Measurements from ENCODE around the gene STPG2. TPM values are rescaled to one million over a fixed set of nuclear protein-coding genes. Genes with fewer than 3 reads are reported as not detected.

The STPG2 gene
- total RNA-seq, 2 donors from 2014 or later: not detected

DNA sequence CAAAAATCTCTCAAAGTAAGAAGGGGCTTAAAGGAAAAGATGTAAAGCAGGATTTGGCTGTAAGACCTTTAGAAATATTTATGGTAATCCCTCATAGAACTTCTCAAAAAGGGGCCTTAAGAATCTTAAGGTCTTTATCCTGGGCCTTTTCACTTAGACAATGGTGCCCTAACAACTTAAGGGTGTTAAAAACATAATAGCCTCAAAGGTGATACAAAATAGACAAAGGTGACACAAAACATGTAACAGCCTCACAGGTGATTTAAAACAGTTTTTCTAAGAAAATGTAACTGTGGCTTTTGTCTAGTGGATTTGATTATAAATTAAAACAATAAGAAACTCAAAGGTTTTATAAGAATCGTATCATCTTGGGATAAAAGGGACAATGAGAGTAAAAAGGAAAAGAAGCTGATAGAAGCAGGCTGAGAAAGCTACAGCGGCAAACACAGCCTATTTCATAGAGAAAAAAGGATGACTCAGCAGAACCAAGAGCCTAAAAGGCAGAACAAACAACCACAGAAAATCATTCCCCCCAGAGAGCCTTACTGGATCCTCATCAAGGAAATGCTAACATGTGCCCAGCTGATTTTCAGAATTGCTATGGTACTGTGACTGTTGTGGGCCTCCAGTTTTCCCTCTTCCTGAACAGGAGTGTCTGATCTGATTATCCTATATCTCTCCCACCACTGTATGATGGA, 164.3 kb downstream of the STPG2 start:
- H3K4me1 Mint-ChIP-seq (ENCODE audit: low read depth): no peaks in the 10 kb centered on the region
- H3K36me3 Mint-ChIP-seq (ENCODE audit: insufficient read depth in 2 of 2): no peaks in the 10 kb centered on the region
- no peak for DNase-seq
- no peaks in the 10 kb centered on the region for H3K27me3 Mint-ChIP-seq (ENCODE audit: low read depth)
- ATAC-seq (replicated peaks in 1 of 2): no peak
- peaks cover 0 to 5% of the 10 kb centered on the region in 2 donors for H3K9me3 Mint-ChIP-seq
- H3K27ac Mint-ChIP-seq: no peak overlapping the region
- no peak overlapping the region for H3K4me3 Mint-ChIP-seq

DNA sequence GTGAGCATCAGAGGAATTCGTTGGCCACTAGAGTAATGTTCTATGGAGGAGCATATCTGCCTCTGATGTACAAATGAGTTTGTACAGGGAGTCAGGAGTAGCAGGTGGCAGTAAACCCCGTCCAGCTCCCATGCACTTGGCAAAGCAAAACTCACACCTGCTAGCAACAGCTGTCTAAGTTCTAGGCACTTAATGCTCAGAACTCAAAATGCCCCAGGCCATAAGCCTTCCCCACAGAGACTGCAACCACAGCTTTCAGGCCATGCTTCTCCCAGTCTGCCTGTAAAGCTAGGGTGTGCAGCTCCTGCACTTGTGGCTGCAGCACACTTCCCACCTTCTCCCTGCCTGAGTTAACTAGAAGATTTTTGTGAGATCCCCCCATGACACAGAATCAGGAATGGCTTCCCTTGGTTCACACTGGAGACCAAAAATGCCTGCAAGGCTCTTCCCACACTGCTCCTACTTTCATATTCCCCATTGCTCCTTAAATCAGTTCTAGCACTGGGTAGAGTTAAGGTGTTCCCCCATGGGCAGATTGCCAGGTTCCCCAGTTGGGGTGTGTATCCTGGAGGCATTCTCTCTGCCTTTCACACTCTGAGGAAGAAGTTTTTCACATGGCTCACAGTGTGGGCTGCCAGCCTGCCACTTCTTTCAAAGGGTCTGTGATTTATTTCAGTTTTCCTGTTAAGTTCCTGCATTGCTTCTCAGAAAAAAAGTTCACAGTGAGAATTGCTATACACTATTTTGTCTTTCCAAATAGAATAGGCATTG, 189.9 kb downstream of the STPG2 start:
- Mint-ChIP-seq H3K9me3 (peaks cover under 1 to 3% of the 10 kb centered on the region in 2 donors), H3K4me1 (ENCODE audit: low read depth) (no peaks in the 10 kb centered on the region), H3K4me3 (no peak overlapping the region), H3K36me3 (ENCODE audit: insufficient read depth in 2 of 2) (no peaks in the 10 kb centered on the region), H3K27me3 (ENCODE audit: low read depth) (no peaks in the 10 kb centered on the region), H3K27ac (no peak overlapping the region)
- DNase-seq (no peak), ATAC-seq (replicated peaks in 1 of 2) (no peak)

GRCh38 chr4:97952763-97953162, 190.5 kb downstream of the STPG2 start:
- ATAC-seq (replicated peaks in 1 of 2) (no peak), DNase-seq (no peak)
- Mint-ChIP-seq H3K9me3 (peaks cover 3 to 4% of the 10 kb centered on the region in 2 donors), H3K4me1 (ENCODE audit: low read depth) (no peaks in the 10 kb centered on the region), H3K4me3 (no peak overlapping the region), H3K27ac (no peak overlapping the region), H3K27me3 (ENCODE audit: low read depth) (no peaks in the 10 kb centered on the region), H3K36me3 (ENCODE audit: insufficient read depth in 2 of 2) (no peaks in the 10 kb centered on the region)

GRCh38 chr4:97950836-97951235, 192.4 kb downstream of the STPG2 start:
- no peaks in the 10 kb centered on the region for H3K36me3 Mint-ChIP-seq (ENCODE audit: insufficient read depth in 2 of 2)
- ATAC-seq (replicated peaks in 1 of 2): no peak
- no peak overlapping the region for H3K27ac Mint-ChIP-seq
- H3K9me3 Mint-ChIP-seq: peaks cover 3 to 4% of the 10 kb centered on the region in 2 donors
- no peak for DNase-seq
- H3K4me1 Mint-ChIP-seq (ENCODE audit: low read depth): no peaks in the 10 kb centered on the region
- H3K27me3 Mint-ChIP-seq (ENCODE audit: low read depth): no peaks in the 10 kb centered on the region
- no peak overlapping the region for H3K4me3 Mint-ChIP-seq

DNA sequence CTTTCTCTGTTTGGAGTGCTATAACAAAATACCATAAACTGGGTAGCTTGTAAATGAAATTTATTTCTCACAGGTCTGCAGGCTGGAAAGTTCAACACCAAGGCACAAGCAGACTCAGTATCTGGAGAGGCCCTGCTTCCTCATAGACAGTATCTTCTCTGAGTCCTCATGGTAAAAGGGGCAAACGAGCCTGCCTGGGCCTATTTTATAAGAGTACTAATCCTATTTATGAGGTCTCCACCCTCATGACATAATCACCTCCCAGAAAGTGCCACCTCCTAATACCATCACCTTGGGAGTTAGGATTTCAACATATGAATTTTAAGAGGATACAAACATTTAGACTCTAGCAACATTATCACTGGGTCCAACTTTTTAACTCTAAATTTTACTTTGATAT, 200.3 kb downstream of the STPG2 start:
- Mint-ChIP-seq H3K27me3 (ENCODE audit: low read depth) (no peaks in the 10 kb centered on the region), H3K4me3 (no peak overlapping the region), H3K4me1 (ENCODE audit: low read depth) (no peaks in the 10 kb centered on the region), H3K36me3 (ENCODE audit: insufficient read depth in 2 of 2) (peaks cover 5 to 8% of the 10 kb centered on the region in 2 donors), H3K9me3 (peaks cover 6 to 7% of the 10 kb centered on the region in 2 donors), H3K27ac (no peak overlapping the region)
- ATAC-seq (replicated peaks in 1 of 2) (no peak), DNase-seq (no peak)

- Mint-ChIP-seq H3K4me1 (ENCODE audit: low read depth) (no peaks in the 10 kb centered on the region), H3K4me3 (no peak overlapping the region), H3K27ac (no peak overlapping the region), H3K9me3 (peaks cover 6 to 12% of the 10 kb centered on the region in 2 donors), H3K27me3 (ENCODE audit: low read depth) (no peaks in the 10 kb centered on the region), H3K36me3 (ENCODE audit: insufficient read depth in 2 of 2) (peaks cover 8% of the 10 kb centered on the region in 2 donors)
- DNase-seq (no peak), ATAC-seq (replicated peaks in 1 of 2) (no peak)
Measured at GRCh38 chr4:97942137-97942536, 201.1 kb downstream of the STPG2 start.

GRCh38 chr4:97938141-97938540, 205.1 kb downstream of the STPG2 start:
- Mint-ChIP-seq H3K9me3 (peaks cover 13 to 26% of the 10 kb centered on the region in 2 donors), H3K27ac (no peak overlapping the region), H3K27me3 (ENCODE audit: low read depth) (no peaks in the 10 kb centered on the region), H3K36me3 (ENCODE audit: insufficient read depth in 2 of 2) (peaks cover 10 to 12% of the 10 kb centered on the region in 2 donors), H3K4me1 (ENCODE audit: low read depth) (no peaks in the 10 kb centered on the region), H3K4me3 (no peak overlapping the region)
- no peak for DNase-seq
- no peak for ATAC-seq (replicated peaks in 1 of 2)

DNA sequence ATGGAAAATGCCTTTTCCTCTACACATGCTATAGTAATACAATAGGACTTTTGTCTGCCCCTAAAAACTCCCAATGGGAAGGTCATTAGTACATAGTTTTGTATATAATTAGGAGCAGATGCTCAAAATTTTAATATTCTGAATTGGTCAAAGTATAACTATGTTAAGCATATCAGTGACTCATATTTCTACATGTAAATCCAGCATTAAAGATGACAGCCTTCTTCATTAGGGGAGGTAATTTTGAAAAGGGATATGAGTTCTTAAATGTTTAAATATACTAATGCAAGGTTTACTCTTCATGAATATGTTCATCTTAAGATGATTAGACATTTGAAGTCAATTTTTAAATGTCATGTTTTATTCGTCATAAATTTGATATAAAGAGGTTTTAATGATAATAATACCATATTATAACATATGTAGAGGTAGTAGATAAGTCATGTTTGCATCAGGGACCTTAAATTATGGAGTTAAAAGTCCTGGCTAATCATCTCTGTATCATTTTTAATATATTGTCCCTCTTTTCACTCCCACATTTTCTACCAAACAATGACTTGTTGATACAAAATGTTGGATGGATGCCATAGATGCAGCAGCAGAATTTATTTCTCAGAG, 218.8 kb downstream of the STPG2 start:
- Mint-ChIP-seq H3K4me3 (no peak overlapping the region), H3K9me3 (peaks cover 1 to 9% of the 10 kb centered on the region in 2 donors), H3K27me3 (ENCODE audit: low read depth) (no peaks in the 10 kb centered on the region), H3K4me1 (ENCODE audit: low read depth) (no peaks in the 10 kb centered on the region), H3K36me3 (ENCODE audit: insufficient read depth in 2 of 2) (peaks cover 0 to 2% of the 10 kb centered on the region in 2 donors), H3K27ac (no peak overlapping the region)
- ATAC-seq (replicated peaks in 1 of 2): no peak
- DNase-seq: no peak

DNA sequence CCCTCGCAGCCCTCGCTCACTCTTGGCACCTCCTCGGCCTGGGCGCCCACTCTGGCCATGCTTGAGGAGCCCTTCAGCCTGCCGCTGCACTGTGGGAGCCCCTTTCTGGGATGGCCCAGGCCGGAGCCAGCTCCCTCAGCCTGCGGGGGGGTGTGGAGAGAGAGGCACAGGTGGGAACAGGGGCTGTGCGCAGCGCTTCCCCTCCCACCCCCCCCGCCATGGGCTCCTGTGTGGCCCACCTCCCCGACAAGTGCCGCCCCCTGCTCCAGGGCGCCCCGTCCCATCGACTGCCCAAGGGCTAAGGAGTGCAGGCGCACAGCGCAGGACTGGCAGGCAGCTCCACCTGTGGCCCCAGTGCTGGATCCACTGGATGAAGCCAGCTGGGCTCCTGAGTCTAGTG, 220.2 kb downstream of the STPG2 start:
- DNase-seq (no peak), ATAC-seq (replicated peaks in 1 of 2) (no peak)
- Mint-ChIP-seq H3K27ac (no peak overlapping the region), H3K4me3 (no peak overlapping the region), H3K27me3 (ENCODE audit: low read depth) (no peaks in the 10 kb centered on the region), H3K9me3 (peaks cover 1 to 9% of the 10 kb centered on the region in 2 donors), H3K4me1 (ENCODE audit: low read depth) (no peaks in the 10 kb centered on the region), H3K36me3 (ENCODE audit: insufficient read depth in 2 of 2) (peaks cover 0 to 2% of the 10 kb centered on the region in 2 donors)

DNA sequence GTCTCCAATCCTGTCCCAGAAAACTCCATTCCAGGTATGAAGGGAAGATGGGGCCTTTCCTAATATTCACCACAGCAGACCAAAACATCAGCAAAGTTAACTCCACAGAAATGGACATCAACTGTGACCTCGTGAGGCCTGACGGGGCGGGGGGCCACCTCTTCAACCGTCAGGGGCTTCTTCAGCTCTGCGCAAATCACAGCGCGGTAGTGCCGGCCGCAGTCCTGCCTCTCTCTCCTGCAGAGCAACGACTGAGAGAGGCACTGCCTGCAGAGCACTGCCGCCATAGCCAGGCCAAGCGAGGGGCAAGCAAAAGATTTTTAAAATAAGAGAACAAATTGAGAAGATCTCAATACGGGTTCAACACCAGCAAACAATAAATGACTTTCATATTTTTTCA, 226.2 kb downstream of the STPG2 start:
- Mint-ChIP-seq H3K4me3 (no peak overlapping the region), H3K9me3 (peaks cover 0 to 6% of the 10 kb centered on the region in 2 donors), H3K4me1 (ENCODE audit: low read depth) (no peaks in the 10 kb centered on the region), H3K27ac (no peak overlapping the region), H3K27me3 (ENCODE audit: low read depth) (no peaks in the 10 kb centered on the region), H3K36me3 (ENCODE audit: insufficient read depth in 2 of 2) (no peaks in the 10 kb centered on the region)
- no peak for DNase-seq
- ATAC-seq (replicated peaks in 1 of 2): no peak

DNA sequence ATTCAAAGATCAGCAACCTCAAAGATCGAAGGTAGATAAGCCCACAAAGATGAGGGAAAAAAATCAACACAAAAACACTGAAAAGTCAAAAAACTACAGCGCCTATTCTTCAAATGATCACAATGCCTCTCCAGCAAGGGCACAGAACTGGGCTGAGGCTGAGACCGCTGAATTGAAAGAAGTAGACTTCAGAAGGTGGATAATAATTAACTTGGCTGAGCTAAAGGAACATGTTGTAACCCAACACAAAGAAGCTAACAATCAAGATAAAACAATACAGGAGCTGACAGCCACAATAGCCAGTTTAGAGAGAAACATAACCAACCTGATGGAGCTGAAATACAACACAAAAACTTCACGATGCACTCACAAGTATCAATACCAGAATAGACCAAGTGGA, 231.1 kb downstream of the STPG2 start:
- Mint-ChIP-seq H3K9me3 (peaks cover 0 to 6% of the 10 kb centered on the region in 2 donors), H3K27me3 (ENCODE audit: low read depth) (no peaks in the 10 kb centered on the region), H3K4me1 (ENCODE audit: low read depth) (no peaks in the 10 kb centered on the region), H3K36me3 (ENCODE audit: insufficient read depth in 2 of 2) (peaks cover 0 to 3% of the 10 kb centered on the region in 2 donors), H3K27ac (no peak overlapping the region), H3K4me3 (no peak overlapping the region)
- no peak for DNase-seq
- no peak for ATAC-seq (replicated peaks in 1 of 2)

- no peak for DNase-seq
- Mint-ChIP-seq H3K4me1 (ENCODE audit: low read depth) (no peaks in the 10 kb centered on the region), H3K9me3 (peaks cover 0 to 6% of the 10 kb centered on the region in 2 donors), H3K36me3 (ENCODE audit: insufficient read depth in 2 of 2) (peaks cover 0 to 3% of the 10 kb centered on the region in 2 donors), H3K4me3 (no peak overlapping the region), H3K27me3 (ENCODE audit: low read depth) (no peaks in the 10 kb centered on the region), H3K27ac (no peak overlapping the region)
- ATAC-seq (replicated peaks in 1 of 2): no peak
Measured at GRCh38 chr4:97911236-97911906, 231.9 kb downstream of the STPG2 start.

DNA sequence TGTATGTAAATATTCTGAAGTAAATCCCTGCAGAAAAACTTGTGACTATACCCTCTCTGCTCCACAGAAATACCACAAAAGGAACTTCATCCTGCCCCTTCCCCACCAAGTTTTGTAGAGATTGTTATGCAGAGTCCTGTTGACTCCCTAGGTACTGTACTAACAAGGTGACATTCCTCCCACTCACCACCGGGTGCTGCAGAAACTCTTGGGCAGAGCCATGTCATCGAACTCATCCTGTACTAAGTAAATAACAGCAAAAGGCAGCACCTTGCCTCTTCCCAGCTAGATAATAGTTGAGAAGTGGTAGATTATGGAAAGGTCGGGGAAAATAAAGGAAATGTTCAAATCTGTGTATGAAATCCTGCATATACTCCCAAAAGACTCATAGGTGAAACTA, 233.3 kb downstream of the STPG2 start:
- ATAC-seq (replicated peaks in 1 of 2) (no peak), DNase-seq (no peak)
- H3K9me3 Mint-ChIP-seq: peaks cover 0 to 4% of the 10 kb centered on the region in 2 donors
- no peak overlapping the region for H3K27ac Mint-ChIP-seq
- H3K4me1 Mint-ChIP-seq (ENCODE audit: low read depth): no peaks in the 10 kb centered on the region
- H3K36me3 Mint-ChIP-seq (ENCODE audit: insufficient read depth in 2 of 2): peaks cover 0 to 3% of the 10 kb centered on the region in 2 donors
- no peaks in the 10 kb centered on the region for H3K27me3 Mint-ChIP-seq (ENCODE audit: low read depth)
- H3K4me3 Mint-ChIP-seq: no peak overlapping the region
